Thyroid gland (tissue), 4 donors: ENCODE results near the gene RNF220.

Experiments
- CTCF ChIP-seq, 6 experiments: fragments of 200-600 bp in 3 of 6; fragments of 450-650 bp in 3 of 6; sonication (generic) in 3 of 6; IDR thresholded peaks; one replicate each; pipeline ENCODE4 v1.5.1; 2016 to 2019; ENCODE audit warnings: antibody characterized with exemption in 6 of 6, mild to moderate bottlenecking in 2 of 6, inconsistent platforms in 1 of 6, moderate library complexity in 1 of 6
- POLR2A ChIP-seq, 2 donors: fragments of 450-650 bp; IDR thresholded peaks; one replicate each; pipeline ENCODE4 v1.6.1; 2017; ENCODE audit warnings: antibody characterized with exemption in 2 of 2, mild to moderate bottlenecking in 2 of 2, moderate library complexity in 1 of 2

GRCh38 chr1:44631333-44631646 is 226.2 kb downstream of the RNF220 start:
- no peak for TF ChIP-seq POLR2A (IDR thresholded peaks at IDR 0.05)
- TF ChIP-seq CTCF (IDR thresholded peaks at IDR 0.05) = no peak
